HG03575 (cell line): ENCODE data around the gene TP53BP2.
"Not testable (repeated sequence)": the region's sequence is repeated elsewhere in the genome, so short reads cannot be mapped to it uniquely, and the experiment has no call there.

Source experiments
- ATAC-seq: cut with Tn5 transposase; IDR thresholded peaks from one replicate; pipeline ENCODE4 v1.9.1; 2021; ENCODE audit not compliant: unreplicated experiment, insufficient number of reproducible peaks, low FRiP score; ENCODE audit errors: extremely low read depth

TP53BP2 gene

GRCh38 chr1:223752721-223753515, 92.8 kb downstream of the TP53BP2 start:
- no peak for ATAC-seq

- ATAC-seq, result no peak
These were observed 94.1 kb downstream of the TP53BP2 start for GRCh38 chr1:223751696-223752095.

GRCh38 chr1:223750730-223751570, 94.8 kb downstream of the TP53BP2 start:
- ATAC-seq, result no peak

- ATAC-seq, result no peak
These were observed 96.7 kb downstream of the TP53BP2 start for GRCh38 chr1:223748773-223749733.

GRCh38 chr1:223748405-223748772, 97.4 kb downstream of the TP53BP2 start:
- no peak for ATAC-seq

GRCh38 chr1:223747838-223748335, 97.9 kb downstream of the TP53BP2 start:
- no peak for ATAC-seq

GRCh38 chr1:223745731-223746130, 100.0 kb downstream of the TP53BP2 start:
- no peak for ATAC-seq

- no peak for ATAC-seq
These were observed 102.8 kb downstream of the TP53BP2 start for GRCh38 chr1:223742856-223743517.

- no peak for ATAC-seq
These were observed 103.9 kb downstream of the TP53BP2 start for GRCh38 chr1:223741861-223742260.

- ATAC-seq, result not testable (repeated sequence)
These were observed 105.6 kb downstream of the TP53BP2 start for GRCh38 chr1:223740038-223740736.

GRCh38 chr1:223739366-223740037, 106.2 kb downstream of the TP53BP2 start:
- ATAC-seq, result no peak

GRCh38 chr1:223738465-223739365, 107.0 kb downstream of the TP53BP2 start:
- ATAC-seq, result no peak

GRCh38 chr1:223737342-223737741, 108.4 kb downstream of the TP53BP2 start:
- no peak for ATAC-seq

- not testable (repeated sequence) for ATAC-seq
These were observed 109.1 kb downstream of the TP53BP2 start for GRCh38 chr1:223736638-223737037.

- ATAC-seq, result no peak
These were observed 111.6 kb downstream of the TP53BP2 start for GRCh38 chr1:223733898-223734852.
